Keratinocyte (primary cell): ENCODE results near the gene C4B. TPM values are rescaled to one million over a fixed set of nuclear protein-coding genes. Genes with fewer than 3 reads are reported as not detected.

Source experiments
- DNase-seq: peaks from one replicate; pipeline ENCODE4 v3.0.0-alpha.2; 2011; ENCODE audit warnings: low read depth, missing footprints, low spot score
- FAIRE-seq: peaks from 2 replicates; lab custom pipeline; 2011; peaks lifted over from hg19 to GRCh38; lab: Jason Lieb, UNC
- H2AFZ ChIP-seq: 2 replicates; pipeline ENCODE4 v1.6.0; 2012; ENCODE audit warnings: low read length, control low read depth, inconsistent platforms; ENCODE audit not compliant: control insufficient read depth
- H3K27ac ChIP-seq: 2 replicates; pipeline ENCODE4 v1.5.1; 2011; ENCODE audit warnings: low read length; ENCODE audit not compliant: control insufficient read depth, insufficient read depth
- H3K27me3 ChIP-seq: 3 replicates; pipeline ENCODE4 v1.6.0; 2011; ENCODE audit warnings: low read length; ENCODE audit not compliant: control insufficient read depth, insufficient read depth; ENCODE audit errors: extremely low read depth
- H3K36me3 ChIP-seq, 2 experiments: 2 replicates in 1 of 2; 3 replicates in 1 of 2; pipeline ENCODE4 v1.5.1; 2011; ENCODE audit warnings: low read length in 2 of 2, mild to moderate bottlenecking in 1 of 2; ENCODE audit not compliant: control insufficient read depth in 2 of 2, insufficient read depth in 2 of 2; ENCODE audit errors: extremely low read depth in 1 of 2
- H3K4me1 ChIP-seq: 3 replicates; pipeline ENCODE4 v1.5.1; 2011; ENCODE audit warnings: low read length; ENCODE audit not compliant: control insufficient read depth, insufficient read depth; ENCODE audit errors: extremely low read depth
- H3K4me2 ChIP-seq: 3 replicates; pipeline ENCODE4 v1.6.0; 2011; ENCODE audit warnings: low read depth, low read length; ENCODE audit not compliant: control insufficient read depth, insufficient read depth; ENCODE audit errors: extremely low read depth
- H3K4me3 ChIP-seq, 3 experiments: fragments of 200-600 bp in 1 of 3; sonication (generic) in 1 of 3; 2 replicates in 2 of 3; 3 replicates in 1 of 3; pipeline ENCODE4 v1.5.1; 2011 to 2016; ENCODE audit warnings: low read length in 3 of 3, mild to moderate bottlenecking in 3 of 3, control low read depth in 2 of 3, inconsistent platforms in 1 of 3, low read depth in 1 of 3, mixed read lengths in 1 of 3, mixed run types in 1 of 3, moderate library complexity in 1 of 3; ENCODE audit not compliant: control insufficient read depth in 2 of 3, insufficient read depth in 2 of 3; ENCODE audit errors: extremely low read depth in 1 of 3
- H3K79me2 ChIP-seq: 2 replicates; pipeline ENCODE4 v1.6.0; 2012; ENCODE audit warnings: low read length; ENCODE audit not compliant: control insufficient read depth, insufficient read depth
- H3K9ac ChIP-seq: 3 replicates; pipeline ENCODE4 v1.6.0; 2011; ENCODE audit warnings: low read length; ENCODE audit not compliant: control insufficient read depth, insufficient read depth; ENCODE audit errors: extremely low read depth
- H3K9me1 ChIP-seq: 3 replicates; pipeline ENCODE4 v1.6.0; 2011; ENCODE audit warnings: low read length; ENCODE audit not compliant: control insufficient read depth, insufficient read depth; ENCODE audit errors: extremely low read depth
- H3K9me3 ChIP-seq: 2 replicates; pipeline ENCODE4 v1.5.1; 2012; ENCODE audit warnings: low read depth, low read length; ENCODE audit not compliant: control insufficient read depth
- H4K20me1 ChIP-seq: 3 replicates; pipeline ENCODE4 v1.6.0; 2011; ENCODE audit warnings: low read length; ENCODE audit not compliant: control insufficient read depth, insufficient read depth; ENCODE audit errors: extremely low read depth
- EZH2 ChIP-seq: IDR thresholded peaks from one replicate; pipeline ENCODE4 v1.6.1; 2012; ENCODE audit warnings: inconsistent platforms, mild to moderate bottlenecking, low read length, moderate library complexity
- dilution Hi-C: fragments of 300-500 bp; cut with MboI; formaldehyde crosslinking; loops from one replicate; pipeline ENCODE4 v1.7.0; 2020; ENCODE audit warnings: low sequenced_read_pairs; ENCODE audit not compliant: extremely low pct_ligation_motif_present
- polyA plus RNA-seq, 5 experiments: library from polyadenylated mRNA; depleted of rRNA in 3 of 5; stranded (reverse) in 3 of 5; stranded (forward) in 1 of 5; unstranded in 1 of 5; fragments of >200 nt; gene quantifications; 1 replicate in 1 of 5; 2 replicates in 3 of 5; 3 replicates in 1 of 5; pipeline versions ENCODE4 v1.2.1 to v1.2.3, GENCODE V29; 2011 to 2012; ENCODE audit warnings: missing spikeins in 2 of 5, low read depth in 1 of 5, low replicate concordance in 1 of 5
- TF ChIP-seq, protein P1 (sequence below), 3 experiments: IDR thresholded peaks in 1 of 3; conservative IDR thresholded peaks in 1 of 3; optimal IDR thresholded peaks in 1 of 3; 2 replicates in 2 of 3; 3 replicates in 1 of 3; pipeline versions ENCODE3 to v1.5.1; 2011; ENCODE audit warnings: low read length in 3 of 3, mild to moderate bottlenecking in 3 of 3, moderate library complexity in 2 of 3, control low read depth in 1 of 3, inconsistent platforms in 1 of 3; ENCODE audit not compliant: insufficient read depth in 2 of 3; ENCODE audit errors: extremely low read depth in 1 of 3

C4B gene
- polyA plus RNA-seq, 1 donor (not counting 4 experiments of a cell fraction or from before 2014, with no cell fraction given) = 1.8 TPM

DNA sequence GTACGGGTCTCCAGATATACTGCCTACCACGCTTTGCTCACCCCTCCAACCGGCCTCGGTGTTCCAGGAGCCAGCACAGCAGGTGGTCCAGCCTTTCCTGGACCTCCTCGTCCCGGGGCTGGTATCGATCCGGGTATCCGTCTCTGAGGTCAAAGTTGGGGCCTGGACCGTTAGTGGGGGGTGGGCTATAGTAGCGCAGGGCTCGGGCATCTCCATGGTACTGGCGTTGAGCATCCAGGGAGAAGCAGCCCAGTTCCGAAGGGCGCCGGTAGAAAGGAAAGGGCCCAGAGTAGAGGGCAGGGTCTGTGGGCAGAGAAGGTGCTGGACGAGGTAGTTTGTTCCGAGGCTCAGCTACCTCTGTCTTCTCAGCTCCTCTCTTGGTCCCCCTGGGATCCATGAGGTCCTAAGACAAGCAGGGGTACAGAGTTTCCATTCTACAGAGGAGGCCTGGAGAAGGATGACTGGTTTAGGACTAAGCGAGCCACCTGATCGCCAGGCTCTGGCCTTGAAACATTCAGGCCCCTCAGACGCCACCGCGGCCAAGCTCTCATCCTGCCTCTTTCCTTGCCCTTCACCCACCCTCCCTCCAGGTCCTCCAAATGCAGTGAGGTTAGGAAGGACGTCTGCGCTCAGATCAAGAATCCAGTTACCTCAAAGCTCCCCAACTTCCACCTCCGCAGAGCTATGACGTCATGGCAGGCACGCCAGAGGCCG is 43.2 kb upstream of the C4B start:
- H4K20me1 ChIP-seq = no peaks in the 10 kb centered on the region

DNA sequence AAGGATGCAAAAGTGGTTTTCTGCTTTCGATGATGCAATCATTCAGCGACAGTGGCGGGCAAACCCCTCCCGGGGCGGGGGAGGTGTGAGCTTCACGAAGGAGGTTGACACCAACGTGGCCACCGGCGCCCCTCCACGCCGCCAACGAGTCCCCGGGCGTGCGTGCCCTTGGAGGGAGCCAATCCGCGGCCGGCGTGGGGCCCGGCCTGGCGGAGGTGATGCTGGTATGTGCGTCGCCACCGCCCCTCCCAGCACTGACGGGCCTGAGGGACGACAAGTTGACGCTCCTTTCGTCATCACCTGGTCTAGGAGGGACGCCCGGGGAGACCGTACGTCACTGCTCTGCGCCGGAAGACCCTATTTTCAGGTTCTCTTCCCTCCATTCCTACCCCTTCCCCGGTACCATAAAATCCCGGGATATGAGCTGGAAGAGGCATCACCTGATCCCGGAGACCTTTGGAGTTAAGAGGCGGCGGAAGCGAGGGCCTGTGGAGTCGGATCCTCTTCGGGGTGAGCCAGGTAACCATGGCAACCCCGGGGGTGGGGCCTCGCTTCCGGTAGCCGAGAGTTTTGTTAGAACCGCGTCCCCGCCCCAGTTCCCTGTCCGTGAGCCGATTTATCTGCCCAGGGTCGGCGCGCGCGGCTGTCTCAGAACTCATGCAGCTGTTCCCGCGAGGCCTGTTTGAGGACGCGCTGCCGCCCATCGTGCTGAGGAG is 42.4 kb upstream of the C4B start, which contains the start of gene DXO:
Gene DXO, minus strand, starts transcription at position 146 of the 716 bp plus-strand sequence. CDS start 463 bp downstream, outside the sequence.
- Histone ChIP-seq H3K27ac (peak within 1 kb of the TSS; percentile 98), H3K4me3 (peak within 1 kb of the TSS; percentile 72 to 95 (median 89)), H3K9me3 (no peaks in the 10 kb centered on the region), H3K4me1 (peaks cover 18% of the 10 kb centered on the region), H3K36me3 (peaks cover 6 to 21% of the 10 kb centered on the region in 2 experiments), H3K27me3 (no peaks in the 10 kb centered on the region), H2AFZ (peak within 1 kb of the TSS; percentile 92), H3K9me1 (no peaks in the 10 kb centered on the region), H3K79me2 (peaks cover 28% of the 10 kb centered on the region), H3K4me2 (peak within 1 kb of the TSS; percentile 88), H3K9ac (peak within 1 kb of the TSS; percentile 96), H4K20me1 (no peaks in the 10 kb centered on the region)
- peak; percentile 29 for FAIRE-seq
- peak; percentile 95 for DNase-seq
- TF ChIP-seq EZH2 = no peak
- TF ChIP-seq, protein P1, sequence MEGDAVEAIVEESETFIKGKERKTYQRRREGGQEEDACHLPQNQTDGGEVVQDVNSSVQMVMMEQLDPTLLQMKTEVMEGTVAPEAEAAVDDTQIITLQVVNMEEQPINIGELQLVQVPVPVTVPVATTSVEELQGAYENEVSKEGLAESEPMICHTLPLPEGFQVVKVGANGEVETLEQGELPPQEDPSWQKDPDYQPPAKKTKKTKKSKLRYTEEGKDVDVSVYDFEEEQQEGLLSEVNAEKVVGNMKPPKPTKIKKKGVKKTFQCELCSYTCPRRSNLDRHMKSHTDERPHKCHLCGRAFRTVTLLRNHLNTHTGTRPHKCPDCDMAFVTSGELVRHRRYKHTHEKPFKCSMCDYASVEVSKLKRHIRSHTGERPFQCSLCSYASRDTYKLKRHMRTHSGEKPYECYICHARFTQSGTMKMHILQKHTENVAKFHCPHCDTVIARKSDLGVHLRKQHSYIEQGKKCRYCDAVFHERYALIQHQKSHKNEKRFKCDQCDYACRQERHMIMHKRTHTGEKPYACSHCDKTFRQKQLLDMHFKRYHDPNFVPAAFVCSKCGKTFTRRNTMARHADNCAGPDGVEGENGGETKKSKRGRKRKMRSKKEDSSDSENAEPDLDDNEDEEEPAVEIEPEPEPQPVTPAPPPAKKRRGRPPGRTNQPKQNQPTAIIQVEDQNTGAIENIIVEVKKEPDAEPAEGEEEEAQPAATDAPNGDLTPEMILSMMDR (optimal IDR thresholded peaks at IDR 0.05 in 1 of 3, IDR thresholded peaks at IDR 0.05 in 1 of 3, conservative IDR thresholded peaks at IDR 0.05 in 1 of 3; ENCODE audit: extremely low read depth in 1 of 3, insufficient read depth in 2 of 3, low read length in 3 of 3) = no peak
- dilution Hi-C loops = no loop called here

More for the DNA sequence above, 43.2 kb upstream of the C4B start:
- peaks cover 28% of the 10 kb centered on the region for H3K79me2 ChIP-seq
- peak overlapping the region; percentile 96 for H3K9ac ChIP-seq
- H3K4me3 ChIP-seq = peak overlapping the region; percentile 72 to 95 (median 89)
- no peaks in the 10 kb centered on the region for H3K27me3 ChIP-seq
- peak overlapping the region; percentile 88 for H3K4me2 ChIP-seq
- dilution Hi-C loops = no loop called here
- FAIRE-seq = no peak
- no peak for DNase-seq
- H3K9me3 ChIP-seq = no peaks in the 10 kb centered on the region
- peaks cover 18% of the 10 kb centered on the region for H3K4me1 ChIP-seq
- peak overlapping the region; percentile 98 for H3K27ac ChIP-seq
- peak overlapping the region; percentile 92 for H2AFZ ChIP-seq
- TF ChIP-seq, protein P1 (optimal IDR thresholded peaks at IDR 0.05 in 1 of 3, IDR thresholded peaks at IDR 0.05 in 1 of 3, conservative IDR thresholded peaks at IDR 0.05 in 1 of 3; ENCODE audit: extremely low read depth in 1 of 3, insufficient read depth in 2 of 3, low read length in 3 of 3) = no peak
- no peak for TF ChIP-seq EZH2
- H3K9me1 ChIP-seq = no peaks in the 10 kb centered on the region
- peaks cover 11 to 28% of the 10 kb centered on the region in 2 experiments for H3K36me3 ChIP-seq
